Right atrium auricular region (tissue), 2 donors: ENCODE data around the gene SLC35B2. TPM values are rescaled to one million over a fixed set of nuclear protein-coding genes. Genes with fewer than 3 reads are reported as not detected.

Experiments
- DNase-seq: peaks from one replicate; pipeline ENCODE4 v3.0.0-alpha.2; 2019; ENCODE audit warnings: low spot score
- H3K27ac ChIP-seq, 2 donors: fragments of 200-600 bp; sonication (generic); 1 replicate in 1 of 2; 2 replicates in 1 of 2; pipeline ENCODE4 v1.5.1; 2016 to 2019
- H3K27me3 ChIP-seq, 2 donors: fragments of 200-600 bp; sonication (generic); one replicate each; pipeline versions ENCODE4 v1.5.1 to v1.6.0; 2017 to 2019
- H3K36me3 ChIP-seq: fragments of 200-600 bp; sonication (generic); one replicate; pipeline ENCODE4 v1.5.1; 2016
- H3K4me1 ChIP-seq, 2 donors: fragments of 200-600 bp; sonication (generic); one replicate each; pipeline versions ENCODE4 v1.5.1 to v1.6.0; 2017 to 2019
- H3K4me3 ChIP-seq, 2 donors: fragments of 200-600 bp; sonication (generic); 1 replicate in 1 of 2; 2 replicates in 1 of 2; pipeline ENCODE4 v1.5.1; 2017 to 2019; ENCODE audit warnings: mild to moderate bottlenecking in 1 of 2, moderate library complexity in 1 of 2
- H3K9me3 ChIP-seq, 2 donors: fragments of 200-600 bp; sonication (generic); one replicate each; pipeline ENCODE4 v1.5.1; 2019
- CTCF ChIP-seq, 2 donors: fragments of 200-600 bp; sonication (generic); IDR thresholded peaks; one replicate each; pipeline ENCODE4 v1.5.1; 2019; ENCODE audit warnings: antibody characterized with exemption in 2 of 2
- total RNA-seq, 2 donors: library from RNA; depleted of rRNA; stranded (reverse); fragments of >200 nt; gene quantifications; one replicate each; pipeline ENCODE4 v1.1.0, GENCODE V29; 2016

SLC35B2 gene, protein sequence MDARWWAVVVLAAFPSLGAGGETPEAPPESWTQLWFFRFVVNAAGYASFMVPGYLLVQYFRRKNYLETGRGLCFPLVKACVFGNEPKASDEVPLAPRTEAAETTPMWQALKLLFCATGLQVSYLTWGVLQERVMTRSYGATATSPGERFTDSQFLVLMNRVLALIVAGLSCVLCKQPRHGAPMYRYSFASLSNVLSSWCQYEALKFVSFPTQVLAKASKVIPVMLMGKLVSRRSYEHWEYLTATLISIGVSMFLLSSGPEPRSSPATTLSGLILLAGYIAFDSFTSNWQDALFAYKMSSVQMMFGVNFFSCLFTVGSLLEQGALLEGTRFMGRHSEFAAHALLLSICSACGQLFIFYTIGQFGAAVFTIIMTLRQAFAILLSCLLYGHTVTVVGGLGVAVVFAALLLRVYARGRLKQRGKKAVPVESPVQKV
- total RNA-seq, result 10 to 100 TPM; 23.0 to 23.7 TPM

DNA sequence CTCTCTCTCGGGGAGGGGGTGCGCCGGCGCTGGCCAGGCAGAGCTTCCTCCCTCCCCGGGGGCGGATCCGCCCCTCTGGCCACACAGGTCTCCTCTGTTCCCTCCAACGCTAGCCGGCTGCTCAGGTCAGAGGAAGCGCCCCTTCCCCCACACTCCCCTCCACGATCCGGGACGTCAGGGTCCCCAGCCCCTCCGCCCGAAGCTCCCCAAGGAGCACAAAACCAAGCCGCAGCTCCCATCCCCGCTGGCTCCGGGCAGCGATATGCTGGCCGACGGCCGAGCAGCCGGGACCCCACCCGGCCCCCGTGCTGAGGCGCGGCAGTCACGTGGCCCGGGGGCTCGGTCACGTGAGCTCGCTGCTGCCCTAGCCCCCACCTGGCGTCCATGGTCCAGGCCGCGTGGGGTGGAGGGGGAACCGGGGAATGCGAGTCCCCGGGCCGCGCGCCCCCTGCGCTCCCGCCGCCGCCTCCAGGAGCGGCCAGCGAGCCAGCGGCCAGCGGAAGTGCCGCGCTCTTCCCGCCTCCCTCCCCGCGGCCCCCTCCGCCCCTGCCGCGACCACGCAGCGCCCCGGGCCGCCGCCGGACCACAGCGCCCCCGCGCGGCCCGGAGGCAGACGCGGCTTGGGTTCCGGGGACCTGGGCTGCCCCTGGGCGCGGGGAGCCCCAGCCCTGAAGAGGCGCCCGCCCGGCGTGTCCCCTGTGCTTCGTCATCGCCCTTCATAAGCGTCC is at the start of gene SLC35B2:
TSS of gene SLC35B2 (minus strand) at position 504 of the 728 bp plus-strand sequence. CDS start at position 386, 118 bp downstream.
- peak within 1 kb of the TSS; percentile 93 to 94 for H3K27ac ChIP-seq
- peaks cover 0 to 20% of the 10 kb centered on the region in 2 donors for H3K4me1 ChIP-seq
- peak; percentile 81 to 95 for TF ChIP-seq CTCF (IDR thresholded peaks at IDR 0.05)
- H3K36me3 ChIP-seq, result peaks cover 33% of the 10 kb centered on the region
- no peaks in the 10 kb centered on the region for H3K27me3 ChIP-seq
- peak within 1 kb of the TSS; percentile 85 to 88 for H3K4me3 ChIP-seq
- H3K9me3 ChIP-seq, result no peaks in the 10 kb centered on the region
- DNase-seq, result no peak

- no peak for DNase-seq
Observed at GRCh38 chr6:44306710-44307109, 49.4 kb upstream of the SLC35B2 start.

GRCh38 chr6:44305200-44305725 is 47.9 kb upstream of the SLC35B2 start:
- H3K9me3 ChIP-seq, result no peaks in the 10 kb centered on the region
- DNase-seq, result no peak
- no peak for TF ChIP-seq CTCF (IDR thresholded peaks at IDR 0.05)
- no peak overlapping the region for H3K4me3 ChIP-seq
- no peak overlapping the region for H3K27ac ChIP-seq
- peaks cover 85% of the 10 kb centered on the region for H3K36me3 ChIP-seq
- H3K4me1 ChIP-seq, result no peaks in the 10 kb centered on the region
- no peaks in the 10 kb centered on the region for H3K27me3 ChIP-seq

More at GRCh38 chr6:44306710-44307109, 49.4 kb upstream of the SLC35B2 start:
- H3K9me3 ChIP-seq, result no peaks in the 10 kb centered on the region
- H3K4me1 ChIP-seq, result peaks cover 0 to 4% of the 10 kb centered on the region in 2 donors
- no peak for TF ChIP-seq CTCF (IDR thresholded peaks at IDR 0.05)
- no peak overlapping the region for H3K27ac ChIP-seq
- no peak overlapping the region for H3K4me3 ChIP-seq
- no peaks in the 10 kb centered on the region for H3K27me3 ChIP-seq
- H3K36me3 ChIP-seq, result peaks cover 85% of the 10 kb centered on the region

- no peak for DNase-seq
- Histone ChIP-seq H3K9me3 (no peaks in the 10 kb centered on the region), H3K27ac (no peak overlapping the region), H3K36me3 (peaks cover 81% of the 10 kb centered on the region), H3K4me1 (no peaks in the 10 kb centered on the region), H3K27me3 (no peaks in the 10 kb centered on the region), H3K4me3 (no peak overlapping the region)
- peak; percentile 50 to 79 for TF ChIP-seq CTCF (IDR thresholded peaks at IDR 0.05)
Observed at GRCh38 chr6:44304282-44305199, 47.2 kb upstream of the SLC35B2 start.

DNA sequence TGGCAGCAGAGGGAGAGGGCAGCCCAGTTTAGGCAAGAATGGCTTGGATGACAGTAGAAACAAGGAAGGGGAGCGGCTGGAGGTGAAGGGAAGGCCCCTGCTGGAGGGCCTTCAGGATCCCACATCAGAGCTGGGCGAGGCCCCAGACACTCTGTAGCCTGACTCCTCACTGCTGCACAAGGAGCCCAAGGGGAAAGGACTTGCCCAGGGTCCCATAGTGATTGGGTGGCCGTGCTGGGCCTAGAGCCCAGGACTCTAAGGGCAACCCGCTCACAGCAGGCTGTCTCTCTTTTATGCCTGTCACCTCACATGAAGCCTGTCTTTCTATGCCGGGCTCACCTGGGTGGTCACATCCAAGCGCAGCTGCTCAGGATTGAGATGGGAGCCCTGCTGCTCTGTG is 46.5 kb upstream of the SLC35B2 start:
- H3K4me1 ChIP-seq, result no peaks in the 10 kb centered on the region
- no peak for DNase-seq
- peaks cover 74% of the 10 kb centered on the region for H3K36me3 ChIP-seq
- H3K27me3 ChIP-seq, result no peaks in the 10 kb centered on the region
- TF ChIP-seq CTCF (IDR thresholded peaks at IDR 0.05), result no peak
- no peak overlapping the region for H3K27ac ChIP-seq
- no peak overlapping the region for H3K4me3 ChIP-seq
- no peaks in the 10 kb centered on the region for H3K9me3 ChIP-seq
